ENCODE data around the gene ATP9B. TPM values are rescaled to one million over a fixed set of nuclear protein-coding genes. Genes with fewer than 3 reads are reported as not detected.

The ATP9B gene
- total RNA-seq, 1 experiment from 2014 or later, result 20.9 TPM

GRCh38 chr18:79315596-79315995 lies 246.4 kb downstream of the ATP9B start:
- H3K4me1 Mint-ChIP-seq, result peaks cover 5 to 10% of the 10 kb centered on the region in 2 experiments
- H2BK15ac ChIP-seq (ENCODE audit: low read depth, low read length), result no peak overlapping the region
- no peak overlapping the region for H3K56ac ChIP-seq (ENCODE audit: insufficient read length, low read depth, low read length)
- H4K8ac ChIP-seq (replicated peaks; ENCODE audit: insufficient read length, low read depth, low read length), result no peak overlapping the region
- no peaks in the 10 kb centered on the region for H3K79me1 ChIP-seq (ENCODE audit: insufficient read depth, low read depth, low read length, poor library complexity, severe bottlenecking)
- H4K91ac ChIP-seq (ENCODE audit: insufficient read length, low read depth, low read length), result no peak overlapping the region
- no peak overlapping the region for H4K5ac ChIP-seq (ENCODE audit: insufficient read length, low read depth, low read length)
- H4K20me1 ChIP-seq (ENCODE audit: control insufficient read depth, insufficient read depth, insufficient read length), result no peaks in the 10 kb centered on the region
- H3K4me2 ChIP-seq (ENCODE audit: insufficient read depth, insufficient read length, low read length), result no peak overlapping the region
- no peak overlapping the region for H3K14ac ChIP-seq (ENCODE audit: insufficient read depth, low read length)
- no peak overlapping the region for H3K27ac Mint-ChIP-seq
- no peaks in the 10 kb centered on the region for H3K79me2 ChIP-seq (ENCODE audit: insufficient read depth, low read length)
- no peak overlapping the region for H2BK5ac ChIP-seq (ENCODE audit: insufficient read length, low read length)
- no peak overlapping the region for H3K4me3 Mint-ChIP-seq
- H3K23ac ChIP-seq (ENCODE audit: insufficient read length, low read depth, low read length), result no peak overlapping the region
- no peak overlapping the region for H3K27ac ChIP-seq (ENCODE audit: insufficient read length, low read depth, low read length)
- H3T11ph ChIP-seq (ENCODE audit: low read length), result no peak overlapping the region
- no peak overlapping the region for H2AFZ ChIP-seq (ENCODE audit: low read length)
- H3K9me3 ChIP-seq (ENCODE audit: control insufficient read depth, low read depth, low read length), result peaks cover 3% of the 10 kb centered on the region
- no peak overlapping the region for H3K4ac ChIP-seq (ENCODE audit: low read depth, low read length)
- DNase-seq, result no peak
- H2AK5ac ChIP-seq (ENCODE audit: insufficient read length, low read length), result no peak overlapping the region
- no peak overlapping the region for H3K18ac ChIP-seq (ENCODE audit: insufficient read length, low read depth, low read length)
- H3K9me3 Mint-ChIP-seq, result peaks cover 2 to 6% of the 10 kb centered on the region in 2 experiments; a peak in 3 of 5 replicates
- no peaks in the 10 kb centered on the region for H3K27me3 ChIP-seq (ENCODE audit: insufficient read depth, low read length)
- H2BK20ac ChIP-seq (ENCODE audit: low read depth, low read length, poor library complexity, severe bottlenecking), result no peak overlapping the region
- TF ChIP-seq, protein P1, sequence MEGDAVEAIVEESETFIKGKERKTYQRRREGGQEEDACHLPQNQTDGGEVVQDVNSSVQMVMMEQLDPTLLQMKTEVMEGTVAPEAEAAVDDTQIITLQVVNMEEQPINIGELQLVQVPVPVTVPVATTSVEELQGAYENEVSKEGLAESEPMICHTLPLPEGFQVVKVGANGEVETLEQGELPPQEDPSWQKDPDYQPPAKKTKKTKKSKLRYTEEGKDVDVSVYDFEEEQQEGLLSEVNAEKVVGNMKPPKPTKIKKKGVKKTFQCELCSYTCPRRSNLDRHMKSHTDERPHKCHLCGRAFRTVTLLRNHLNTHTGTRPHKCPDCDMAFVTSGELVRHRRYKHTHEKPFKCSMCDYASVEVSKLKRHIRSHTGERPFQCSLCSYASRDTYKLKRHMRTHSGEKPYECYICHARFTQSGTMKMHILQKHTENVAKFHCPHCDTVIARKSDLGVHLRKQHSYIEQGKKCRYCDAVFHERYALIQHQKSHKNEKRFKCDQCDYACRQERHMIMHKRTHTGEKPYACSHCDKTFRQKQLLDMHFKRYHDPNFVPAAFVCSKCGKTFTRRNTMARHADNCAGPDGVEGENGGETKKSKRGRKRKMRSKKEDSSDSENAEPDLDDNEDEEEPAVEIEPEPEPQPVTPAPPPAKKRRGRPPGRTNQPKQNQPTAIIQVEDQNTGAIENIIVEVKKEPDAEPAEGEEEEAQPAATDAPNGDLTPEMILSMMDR (conservative IDR thresholded peaks at IDR 0.05), result no peak
- no peaks in the 10 kb centered on the region for H3K27me3 Mint-ChIP-seq (ENCODE audit: low read depth)
- peaks cover 10 to 16% (median 14%) of the 10 kb centered on the region in 3 experiments for H3K36me3 Mint-ChIP-seq (ENCODE audit: insufficient read depth in 1 of 3, low read depth in 3 of 3)
- no peaks in the 10 kb centered on the region for H3K23me2 ChIP-seq (ENCODE audit: insufficient read length, low read depth, low read length, poor library complexity, severe bottlenecking)
- no peak overlapping the region for H2BK120ac ChIP-seq (ENCODE audit: low read depth, low read length, poor library complexity, severe bottlenecking)
- no CpG with 5 or more reads among the region's 2 CpGs for WGBS (ENCODE audit: extremely low coverage, insufficient read length, low lambda C conversion rate)
- no peak overlapping the region for H3K9ac ChIP-seq (ENCODE audit: extremely low read depth, insufficient read length, low read length)
- H3K4me1 ChIP-seq (ENCODE audit: insufficient read depth, low read length), result no peaks in the 10 kb centered on the region
- no peak overlapping the region for H2BK12ac ChIP-seq (ENCODE audit: insufficient read length, low read depth, low read length)
